ENCODE data around the gene NUP58. TPM values are rescaled to one million over a fixed set of nuclear protein-coding genes. Genes with fewer than 3 reads are reported as not detected.

The NUP58 gene
- total and polyA plus RNA-seq, 9 of the 15 experiments (the other 6 are each of a cell fraction or from before 2014, with no cell fraction given), result 12.5 to 98.0 (median 42.6) TPM

DNA sequence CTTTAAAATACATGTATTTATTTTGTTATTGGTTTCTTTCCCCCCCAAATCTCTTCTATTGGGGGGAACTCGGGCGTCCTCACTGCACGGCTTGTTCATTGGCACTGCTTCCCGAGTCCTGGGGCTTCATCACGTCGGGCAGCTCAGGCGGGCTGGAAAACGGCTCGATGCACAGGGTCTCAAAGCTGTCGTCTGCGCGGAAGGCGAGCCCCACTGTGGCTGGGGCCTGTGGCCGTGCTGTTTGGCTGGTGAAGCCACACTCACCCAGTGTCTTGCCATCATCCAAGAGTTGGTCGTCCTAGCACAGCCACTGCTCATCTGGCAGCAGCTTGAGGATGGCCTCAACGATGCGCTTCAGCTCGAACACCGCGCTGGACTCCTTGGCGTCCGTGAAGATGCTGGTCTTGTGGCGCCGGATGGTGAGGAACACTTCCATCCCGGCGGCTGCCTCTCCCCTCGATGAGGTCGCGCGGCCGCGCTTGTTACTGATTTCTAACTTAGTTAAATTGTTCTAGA lies 64.4 kb downstream of the NUP58 start:
- FAIRE-seq, result no peak

More for the DNA sequence above, 64.4 kb downstream of the NUP58 start:
- Histone ChIP-seq H3K9me1 (ENCODE audit: control insufficient read depth, insufficient read depth, low read length) (no peaks in the 10 kb centered on the region), H3K4me2 (ENCODE audit: insufficient read depth, low read length) (no peak overlapping the region), H3K9me3 (replicated peaks; ENCODE audit: control insufficient read depth, insufficient read depth, low read depth, low read length) (no peaks in the 10 kb centered on the region), H3K9ac (ENCODE audit: insufficient read depth in 1 of 2, low read depth in 2 of 2, low read length in 2 of 2) (no peak overlapping the region), H3K36me3 (ENCODE audit: control insufficient read depth, insufficient read depth, low read length) (no peaks in the 10 kb centered on the region), H3K27me3 (ENCODE audit: control insufficient read depth in 2 of 2, insufficient read depth in 2 of 2, low read length in 2 of 2) (peaks cover 3 to 6% of the 10 kb centered on the region in 2 experiments; a peak in 1 of 5 replicates), H4K20me1 (replicated peaks; ENCODE audit: control insufficient read depth, insufficient read depth, low read length) (no peaks in the 10 kb centered on the region), H3K4me3 (no peak overlapping the region), H2AFZ (ENCODE audit: low read depth, low read length) (no peak overlapping the region), H3K4me1 (replicated peaks in 1 of 2; ENCODE audit: control insufficient read depth in 2 of 2, insufficient read depth in 2 of 2, low read length in 2 of 2) (peaks cover 0 to 5% of the 10 kb centered on the region in 2 experiments; a peak in 1 of 5 replicates), H3K27ac (ENCODE audit: extremely low read depth, low read depth, low read length) (no peak overlapping the region), H3K79me2 (ENCODE audit: control insufficient read depth, insufficient read depth, low read length) (no peaks in the 10 kb centered on the region)
- ChIA-PET CTCF (ENCODE audit: low intra/inter-chr PET ratio) (no interaction called here), POLR2A (interaction anchor here (0.6 kb wide), 1 partner anchor 19 kb away, joined by 4 read pairs; no protein-coding TSS in a partner anchor)
- WGBS (ENCODE audit: insufficient coverage, low coverage, missing lambda C conversion rate), result 60% methylated on average over 25 of the region's 32 CpGs
- BruUV-seq (replicated peaks), result no TSS peak
- in situ Hi-C loops (cut with MboI) (no loop called here), intact Hi-C loops (cut with micrococcal nuclease) (no loop called here)
- ATAC-seq, result no peak
- DNase-seq (ENCODE audit: extremely low read depth in 1 of 4, low spot score in 3 of 4), result no peak
- TF ChIP-seq ZNF41 (CRISPR knock-in tag; conservative IDR thresholded peaks at IDR 0.05) (no peak), PCBP1 (IDR thresholded peaks at IDR 0.05; ENCODE audit: low read depth, low read length, poor library complexity, severe bottlenecking) (no peak), MAFG (tag; conservative IDR thresholded peaks at IDR 0.05) (no peak), JUND (IDR thresholded peaks at IDR 0.05; ENCODE audit: borderline replicate concordance, low read depth, low read length) (no peak), JUND (tag; IDR thresholded peaks at IDR 0.05; ENCODE audit: borderline replicate concordance, low read depth, low read length) (no peak), THAP7 (CRISPR knock-in tag; IDR thresholded peaks at IDR 0.05) (no peak), RERE (CRISPR knock-in tag; IDR thresholded peaks at IDR 0.05; ENCODE audit: borderline replicate concordance) (no peak), ZNF584 (CRISPR knock-in tag; IDR thresholded peaks at IDR 0.05; ENCODE audit: low read depth) (no peak)
- TF ChIP-seq, protein P1, sequence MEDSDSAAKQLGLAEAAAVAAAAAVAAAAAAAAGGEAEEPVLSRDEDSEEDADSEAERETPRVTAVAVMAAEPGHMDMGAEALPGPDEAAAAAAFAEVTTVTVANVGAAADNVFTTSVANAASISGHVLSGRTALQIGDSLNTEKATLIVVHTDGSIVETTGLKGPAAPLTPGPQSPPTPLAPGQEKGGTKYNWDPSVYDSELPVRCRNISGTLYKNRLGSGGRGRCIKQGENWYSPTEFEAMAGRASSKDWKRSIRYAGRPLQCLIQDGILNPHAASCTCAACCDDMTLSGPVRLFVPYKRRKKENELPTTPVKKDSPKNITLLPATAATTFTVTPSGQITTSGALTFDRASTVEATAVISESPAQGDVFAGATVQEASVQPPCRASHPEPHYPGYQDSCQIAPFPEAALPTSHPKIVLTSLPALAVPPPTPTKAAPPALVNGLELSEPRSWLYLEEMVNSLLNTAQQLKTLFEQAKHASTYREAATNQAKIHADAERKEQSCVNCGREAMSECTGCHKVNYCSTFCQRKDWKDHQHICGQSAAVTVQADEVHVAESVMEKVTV (CRISPR knock-in tag; IDR thresholded peaks at IDR 0.05), result no peak
- TF ChIP-seq, protein P2, sequence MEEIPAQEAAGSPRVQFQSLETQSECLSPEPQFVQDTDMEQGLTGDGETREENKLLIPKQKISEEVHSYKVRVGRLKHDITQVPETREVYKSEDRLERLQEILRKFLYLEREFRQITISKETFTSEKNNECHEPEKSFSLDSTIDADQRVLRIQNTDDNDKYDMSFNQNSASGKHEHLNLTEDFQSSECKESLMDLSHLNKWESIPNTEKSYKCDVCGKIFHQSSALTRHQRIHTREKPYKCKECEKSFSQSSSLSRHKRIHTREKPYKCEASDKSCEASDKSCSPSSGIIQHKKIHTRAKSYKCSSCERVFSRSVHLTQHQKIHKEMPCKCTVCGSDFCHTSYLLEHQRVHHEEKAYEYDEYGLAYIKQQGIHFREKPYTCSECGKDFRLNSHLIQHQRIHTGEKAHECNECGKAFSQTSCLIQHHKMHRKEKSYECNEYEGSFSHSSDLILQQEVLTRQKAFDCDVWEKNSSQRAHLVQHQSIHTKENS (CRISPR knock-in tag; IDR thresholded peaks at IDR 0.05), result no peak
